Tibial artery (tissue), 4 donors: ENCODE data around the gene SPOCK3.
"Not testable (repeated sequence)": the region's sequence is repeated elsewhere in the genome, so short reads cannot be mapped to it uniquely, and the experiment has no call there.

Experiments
- DNase-seq, 2 donors: peaks; one replicate each; pipeline ENCODE4 v3.0.0-alpha.2; 2019
- H3K27ac ChIP-seq, 2 donors: fragments of 200-600 bp; sonication (generic) in 1 of 2; 1 replicate in 1 of 2; 2 replicates in 1 of 2; pipeline ENCODE4 v1.5.1; 2018 to 2019; ENCODE audit warnings: mild to moderate bottlenecking in 1 of 2
- H3K27me3 ChIP-seq, 2 donors: fragments of 200-600 bp; sonication (generic) in 1 of 2; one replicate each; pipeline versions ENCODE4 v1.5.1 to v1.6.0; 2016 to 2019
- H3K36me3 ChIP-seq, 3 donors: fragments of 200-600 bp; sonication (generic) in 2 of 3; one replicate each; pipeline ENCODE4 v1.5.1; 2016 to 2019; ENCODE audit warnings: mild to moderate bottlenecking in 2 of 3
- H3K4me1 ChIP-seq, 4 donors: fragments of 200-600 bp; sonication (generic) in 2 of 4; 1 replicate in 3 of 4; 2 replicates in 1 of 4; pipeline ENCODE4 v1.5.1; 2016 to 2019
- H3K4me3 ChIP-seq, 2 donors: fragments of 200-600 bp; sonication (generic) in 1 of 2; 1 replicate in 1 of 2; 2 replicates in 1 of 2; pipeline ENCODE4 v1.5.1; 2018 to 2019; ENCODE audit warnings: mild to moderate bottlenecking in 2 of 2
- H3K9me3 ChIP-seq, 3 donors: fragments of 200-600 bp; sonication (generic) in 1 of 3; one replicate each; pipeline ENCODE4 v1.5.1; 2016 to 2019
- CTCF ChIP-seq, 2 experiments: fragments of 200-600 bp in 1 of 2; fragments of 450-650 bp in 1 of 2; IDR thresholded peaks; one replicate each; pipeline ENCODE4 v1.5.1; 2017 to 2019; ENCODE audit warnings: antibody characterized with exemption in 2 of 2, mild to moderate bottlenecking in 1 of 2, moderate library complexity in 1 of 2
- intact Hi-C: fragments of 100-400 bp; cut with DNase I; formaldehyde crosslinking; loops from one replicate; pipeline ENCODE4 v1.15.0; 2023; ENCODE audit warnings: low total_unique reads

Gene SPOCK3

GRCh38 chr4:167234316-167234881 is at the start of gene SPOCK3:
TSS of gene SPOCK3 (minus strand) at chr4:167234494.
- Histone ChIP-seq H3K27ac (no peak within 1 kb of the TSS), H3K4me3 (peak within 1 kb of the TSS; percentile 39 to 44), H3K36me3 (no peaks in the 10 kb centered on the region), H3K4me1 (peaks cover 0 to 18% (median 10%) of the 10 kb centered on the region in 4 donors), H3K27me3 (peaks cover 0 to 28% of the 10 kb centered on the region in 2 donors), H3K9me3 (no peaks in the 10 kb centered on the region)
- intact Hi-C loops = no loop called here
- TF ChIP-seq CTCF (IDR thresholded peaks at IDR 0.05) = no peak
- no peak for DNase-seq

GRCh38 chr4:167282171-167282864 is 48.0 kb upstream of the SPOCK3 start:
- no peak for DNase-seq
- no peaks in the 10 kb centered on the region for H3K27me3 ChIP-seq
- H3K4me1 ChIP-seq = no peaks in the 10 kb centered on the region
- no peak for TF ChIP-seq CTCF (IDR thresholded peaks at IDR 0.05)
- H3K36me3 ChIP-seq = no peaks in the 10 kb centered on the region
- H3K27ac ChIP-seq = no peak overlapping the region
- intact Hi-C loops = no loop called here
- H3K9me3 ChIP-seq = no peaks in the 10 kb centered on the region
- H3K4me3 ChIP-seq = no peak overlapping the region

GRCh38 chr4:167281545-167281944 is 47.3 kb upstream of the SPOCK3 start:
- H3K36me3 ChIP-seq, intact Hi-C loops, H3K27ac ChIP-seq, H3K9me3 ChIP-seq, H3K4me3 ChIP-seq, DNase-seq, H3K27me3 ChIP-seq, H3K4me1 ChIP-seq: not testable (repeated sequence)

- no peak for TF ChIP-seq CTCF (IDR thresholded peaks at IDR 0.05)
- Histone ChIP-seq H3K4me3 (peak overlapping the region in 1 of 2 donors; percentile 7), H3K9me3 (no peaks in the 10 kb centered on the region), H3K36me3 (no peaks in the 10 kb centered on the region), H3K27me3 (no peaks in the 10 kb centered on the region), H3K27ac (peak overlapping the region in 1 of 2 donors; percentile 22), H3K4me1 (peaks cover 0 to 12% (median 0%) of the 10 kb centered on the region in 4 donors)
- intact Hi-C loops = no loop called here
- DNase-seq = no peak
Measured at GRCh38 chr4:167274351-167274750, 40.1 kb upstream of the SPOCK3 start.

GRCh38 chr4:167265231-167265630 is 30.9 kb upstream of the SPOCK3 start:
- H3K4me1 ChIP-seq = no peaks in the 10 kb centered on the region
- H3K27me3 ChIP-seq = no peaks in the 10 kb centered on the region
- no peaks in the 10 kb centered on the region for H3K9me3 ChIP-seq
- no peaks in the 10 kb centered on the region for H3K36me3 ChIP-seq
- intact Hi-C loops = no loop called here
- no peak overlapping the region for H3K4me3 ChIP-seq
- no peak for TF ChIP-seq CTCF (IDR thresholded peaks at IDR 0.05)
- DNase-seq = no peak
- no peak overlapping the region for H3K27ac ChIP-seq

- DNase-seq = no peak
- Histone ChIP-seq H3K27me3 (no peaks in the 10 kb centered on the region), H3K36me3 (no peaks in the 10 kb centered on the region), H3K27ac (no peak overlapping the region), H3K9me3 (no peaks in the 10 kb centered on the region), H3K4me3 (no peak overlapping the region), H3K4me1 (no peaks in the 10 kb centered on the region)
- no peak for TF ChIP-seq CTCF (IDR thresholded peaks at IDR 0.05)
- intact Hi-C loops = no loop called here
Measured at GRCh38 chr4:167248271-167248670, 14.0 kb upstream of the SPOCK3 start.
